BLaER1 treated with 17β-estradiol and CSF1 and Interleukin-3, amounts not matched to agents 10 nM and 100 nM (cell line): ENCODE measurements around the gene RWDD4.
A peak's percentile ranks its signal among the peaks of the same experiment; 100 is the strongest.

ENCODE experiments used
- H3K27ac ChIP-seq, 11 experiments: shearing (Covaris generic); formaldehyde crosslinking; 2 replicates each; pipeline ENCODE4 v1.8.1; 2022
- H3K27me3 ChIP-seq, 11 experiments: shearing (Covaris generic); formaldehyde crosslinking; 2 replicates each; pipeline ENCODE4 v1.8.1; 2022
- H3K36me3 ChIP-seq, 11 experiments: shearing (Covaris generic); formaldehyde crosslinking; 2 replicates each; pipeline ENCODE4 v1.8.1; 2022
- H3K4me1 ChIP-seq, 10 experiments: shearing (Covaris generic); formaldehyde crosslinking; 2 replicates each; pipeline ENCODE4 v1.8.1; 2022
- H3K4me2 ChIP-seq, 11 experiments: shearing (Covaris generic); formaldehyde crosslinking; 2 replicates each; pipeline ENCODE4 v1.8.1; 2022
- H3K4me3 ChIP-seq, 10 experiments: shearing (Covaris generic); formaldehyde crosslinking; 2 replicates each; pipeline ENCODE4 v1.8.1; 2022
- H3K9ac ChIP-seq, 11 experiments: shearing (Covaris generic); formaldehyde crosslinking; 2 replicates each; pipeline ENCODE4 v1.8.1; 2022
- H3K9me3 ChIP-seq, 11 experiments: shearing (Covaris generic); formaldehyde crosslinking; replicated peaks in 1 of 11; 2 replicates each; pipeline ENCODE4 v1.8.1; 2022
- H4K20me1 ChIP-seq, 11 experiments: shearing (Covaris generic); formaldehyde crosslinking; 2 replicates each; pipeline ENCODE4 v1.8.1; 2022
- Cebpa-rat ChIP-seq, 11 experiments: shearing (Covaris generic); IDR thresholded peaks; 2 replicates each; pipeline ENCODE4 v1.8.1; 2022

Gene RWDD4

GRCh38 chr4:183659029-183659871 is at the start of gene RWDD4, which contains the start of gene TRAPPC11:
RWDD4 (minus strand) TSS chr4:183659185; CDS start chr4:183658952, 233 bp downstream.
TRAPPC11 (plus strand) TSS chr4:183659293; CDS start chr4:183663868, 4,575 bp downstream.
- Histone ChIP-seq H3K4me2 (peak within 1 kb of the TSS; percentile 81 to 99 (median 91)), H3K27ac (peak within 1 kb of the TSS; percentile 77 to 97 (median 92)), H3K27me3 (no peaks in the 10 kb centered on the region), H3K4me3 (peak within 1 kb of the TSS; percentile 73 to 92 (median 86)), H3K36me3 (peaks cover 13 to 44% (median 29%) of the 10 kb centered on the region in 11 experiments), H3K9me3 (no peaks in the 10 kb centered on the region), H3K9ac (peak within 1 kb of the TSS; percentile 89 to 96 (median 93)), H4K20me1 (peaks cover 0 to 21% (median 6%) of the 10 kb centered on the region in 11 experiments; a peak in 8 of 22 replicates), H3K4me1 (peaks cover 24 to 33% (median 26%) of the 10 kb centered on the region in 10 experiments)
- TF ChIP-seq Cebpa-rat (IDR thresholded peaks at IDR 0.05), result peak in 8 of 11 experiments; percentile 18 to 72 (median 43); a peak in 8 of 22 replicates

GRCh38 chr4:183702492-183702891 is 43.5 kb upstream of the RWDD4 start:
- TF ChIP-seq Cebpa-rat (IDR thresholded peaks at IDR 0.05), result no peak
- no peak overlapping the region for H3K9ac ChIP-seq
- H3K36me3 ChIP-seq, result peaks cover 93 to 99% (median 96%) of the 10 kb centered on the region in 11 experiments
- H3K27ac ChIP-seq, result no peak overlapping the region
- no peaks in the 10 kb centered on the region for H3K4me1 ChIP-seq
- no peak overlapping the region for H3K4me2 ChIP-seq
- no peak overlapping the region for H3K4me3 ChIP-seq
- H4K20me1 ChIP-seq, result peaks cover 0 to 8% (median 0%) of the 10 kb centered on the region in 11 experiments; a peak in 3 of 22 replicates
- no peaks in the 10 kb centered on the region for H3K27me3 ChIP-seq
- H3K9me3 ChIP-seq, result peaks cover 0 to 10% (median 0%) of the 10 kb centered on the region in 11 experiments; a peak in 4 of 22 replicates

GRCh38 chr4:183700407-183700806 is 41.4 kb upstream of the RWDD4 start:
- Histone ChIP-seq H4K20me1 (peaks cover 0 to 8% (median 0%) of the 10 kb centered on the region in 11 experiments; a peak in 4 of 22 replicates), H3K27me3 (no peaks in the 10 kb centered on the region), H3K27ac (no peak overlapping the region), H3K4me3 (no peak overlapping the region), H3K4me1 (no peaks in the 10 kb centered on the region), H3K9me3 (peaks cover 0 to 10% (median 0%) of the 10 kb centered on the region in 11 experiments; a peak in 4 of 22 replicates), H3K9ac (no peak overlapping the region), H3K4me2 (no peak overlapping the region), H3K36me3 (peaks cover 94 to 99% (median 96%) of the 10 kb centered on the region in 11 experiments)
- TF ChIP-seq Cebpa-rat (IDR thresholded peaks at IDR 0.05), result no peak

DNA sequence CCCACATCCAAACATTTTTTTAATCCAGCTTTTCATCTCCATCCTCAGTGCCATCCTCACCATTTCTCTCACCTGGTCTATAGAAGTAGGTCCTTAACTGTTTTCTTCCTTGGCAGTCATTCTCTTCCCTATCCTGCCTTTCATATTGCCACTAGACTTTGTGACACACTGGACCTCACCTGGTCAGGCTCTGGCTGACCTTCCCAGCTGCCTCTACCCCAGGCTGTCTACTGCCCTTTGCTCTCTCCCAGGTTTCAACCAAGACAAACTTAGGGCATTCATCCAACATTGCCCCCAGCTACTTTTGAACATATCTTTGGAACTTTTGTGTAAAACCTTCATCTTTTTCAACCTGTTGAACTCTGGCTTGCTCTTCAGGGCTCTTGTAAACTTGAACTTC is 39.9 kb upstream of the RWDD4 start:
- H3K4me2 ChIP-seq, result no peak overlapping the region
- no peak for TF ChIP-seq Cebpa-rat (IDR thresholded peaks at IDR 0.05)

DNA sequence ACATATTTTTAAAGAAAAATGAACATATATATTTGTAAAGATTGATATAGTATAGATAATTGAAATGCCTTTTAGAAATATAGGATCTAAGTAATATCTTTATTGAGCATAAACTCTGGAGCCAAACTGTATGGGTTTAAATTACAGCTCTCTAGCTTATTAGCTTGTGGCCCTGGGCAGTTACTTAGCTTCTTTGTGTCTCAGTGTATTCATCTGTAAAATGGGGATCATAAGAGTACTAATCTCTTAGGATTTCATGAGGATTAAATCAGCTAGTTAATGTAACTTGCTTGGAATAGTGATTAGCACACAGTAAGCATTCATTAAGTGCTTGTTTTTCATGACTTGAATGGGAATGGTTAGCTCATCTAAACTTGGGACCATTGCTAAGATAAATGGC is 32.9 kb upstream of the RWDD4 start:
- Histone ChIP-seq H3K4me2 (no peak overlapping the region), H3K27ac (no peak overlapping the region), H4K20me1 (peaks cover 0 to 13% (median 0%) of the 10 kb centered on the region in 11 experiments; a peak in 2 of 22 replicates), H3K36me3 (peaks cover 93 to 99% (median 95%) of the 10 kb centered on the region in 11 experiments), H3K9me3 (no peaks in the 10 kb centered on the region), H3K4me3 (no peak overlapping the region), H3K4me1 (no peaks in the 10 kb centered on the region), H3K9ac (no peak overlapping the region), H3K27me3 (no peaks in the 10 kb centered on the region)
- TF ChIP-seq Cebpa-rat (IDR thresholded peaks at IDR 0.05), result no peak

More for the DNA sequence above, 39.9 kb upstream of the RWDD4 start:
- Histone ChIP-seq H3K4me1 (no peaks in the 10 kb centered on the region), H3K9me3 (peaks cover 0 to 10% (median 0%) of the 10 kb centered on the region in 11 experiments; a peak in 4 of 22 replicates), H3K36me3 (peaks cover 95 to 100% (median 99%) of the 10 kb centered on the region in 11 experiments), H3K4me3 (no peak overlapping the region), H4K20me1 (peaks cover 0 to 8% (median 0%) of the 10 kb centered on the region in 11 experiments; a peak in 4 of 22 replicates), H3K27me3 (no peaks in the 10 kb centered on the region), H3K27ac (no peak overlapping the region), H3K9ac (no peak overlapping the region)

- H3K36me3 ChIP-seq, result peaks cover 93 to 99% (median 95%) of the 10 kb centered on the region in 11 experiments
- H3K4me3 ChIP-seq, result no peak overlapping the region
- no peak overlapping the region for H3K9ac ChIP-seq
- H3K27ac ChIP-seq, result no peak overlapping the region
- 0 out of 22 replicates have a peak, but pooled peaks cover 0 to 13% (median 0%) of the 10 kb centered on the region in 11 experiments for H4K20me1 ChIP-seq
- no peak overlapping the region for H3K4me2 ChIP-seq
- no peaks in the 10 kb centered on the region for H3K27me3 ChIP-seq
- no peak for TF ChIP-seq Cebpa-rat (IDR thresholded peaks at IDR 0.05)
- no peaks in the 10 kb centered on the region for H3K4me1 ChIP-seq
- no peaks in the 10 kb centered on the region for H3K9me3 ChIP-seq
Observed at GRCh38 chr4:183691006-183691405, 32.0 kb upstream of the RWDD4 start.

DNA sequence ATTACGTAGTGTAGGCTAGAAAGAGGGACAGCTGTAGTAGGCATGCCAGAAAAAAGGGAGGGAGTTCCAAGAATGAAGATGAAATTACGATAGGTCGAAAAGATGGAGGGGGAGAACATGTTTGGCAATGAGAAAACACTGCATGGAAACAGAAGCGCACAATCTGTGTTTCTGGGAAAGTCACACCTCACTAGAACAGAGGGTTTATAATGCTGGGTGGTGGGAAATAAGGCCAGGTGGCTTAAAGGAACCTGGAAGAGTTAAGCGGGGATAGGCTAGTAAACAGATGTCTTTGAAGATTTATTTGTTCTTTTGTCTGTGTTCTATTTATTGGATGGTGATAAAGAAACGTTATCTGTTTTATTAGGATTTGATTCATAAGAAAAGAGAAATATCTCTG is 29.2 kb upstream of the RWDD4 start:
- no peak for TF ChIP-seq Cebpa-rat (IDR thresholded peaks at IDR 0.05)
- H3K4me3 ChIP-seq, result no peak overlapping the region
- H3K4me1 ChIP-seq, result no peaks in the 10 kb centered on the region
- H3K36me3 ChIP-seq, result peaks cover 93 to 99% (median 95%) of the 10 kb centered on the region in 11 experiments
- no peaks in the 10 kb centered on the region for H3K27me3 ChIP-seq
- H3K4me2 ChIP-seq, result no peak overlapping the region
- no peaks in the 10 kb centered on the region for H3K9me3 ChIP-seq
- H3K9ac ChIP-seq, result no peak overlapping the region
- no peak overlapping the region for H3K27ac ChIP-seq
- H4K20me1 ChIP-seq, result 0 out of 22 replicates have a peak, but pooled peaks cover 0 to 17% (median 0%) of the 10 kb centered on the region in 11 experiments

DNA sequence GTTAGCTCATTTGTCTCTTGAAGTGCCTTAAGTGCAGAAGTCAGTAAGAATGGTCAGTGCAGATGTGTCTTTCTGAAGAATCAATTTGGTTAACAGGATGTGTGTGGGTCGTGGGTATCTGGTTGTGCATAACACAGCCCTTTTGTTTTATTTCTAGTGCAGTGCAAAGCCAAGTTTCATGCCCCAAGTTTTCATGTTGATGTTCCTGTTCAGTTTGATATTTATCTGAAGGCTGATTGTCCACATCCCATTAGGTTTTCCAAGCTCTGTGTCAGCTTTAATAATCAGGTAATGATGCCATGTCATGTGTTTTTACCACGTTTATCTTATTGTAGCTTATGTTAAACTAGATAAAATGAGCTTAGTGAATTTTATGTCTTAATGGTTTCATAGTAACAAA is 27.5 kb upstream of the RWDD4 start:
- Histone ChIP-seq H3K4me1 (no peaks in the 10 kb centered on the region), H3K27ac (no peak overlapping the region), H3K9me3 (no peaks in the 10 kb centered on the region), H3K4me2 (no peak overlapping the region), H3K36me3 (peaks cover 87 to 99% (median 92%) of the 10 kb centered on the region in 11 experiments), H3K27me3 (no peaks in the 10 kb centered on the region), H3K9ac (no peak overlapping the region), H3K4me3 (no peak overlapping the region), H4K20me1 (0 out of 22 replicates have a peak, but pooled peaks cover 0 to 18% (median 0%) of the 10 kb centered on the region in 11 experiments)
- TF ChIP-seq Cebpa-rat (IDR thresholded peaks at IDR 0.05), result no peak

- H4K20me1 ChIP-seq, result peaks cover 0 to 5% (median 0%) of the 10 kb centered on the region in 11 experiments; a peak in 1 of 22 replicates
- H3K4me2 ChIP-seq, result no peak overlapping the region
- no peaks in the 10 kb centered on the region for H3K9me3 ChIP-seq
- no peak overlapping the region for H3K9ac ChIP-seq
- H3K27ac ChIP-seq, result no peak overlapping the region
- H3K4me3 ChIP-seq, result no peak overlapping the region
- H3K4me1 ChIP-seq, result 0 out of 20 replicates have a peak, but pooled peaks cover 0 to 3% (median 0%) of the 10 kb centered on the region in 10 experiments
- TF ChIP-seq Cebpa-rat (IDR thresholded peaks at IDR 0.05), result no peak
- no peaks in the 10 kb centered on the region for H3K27me3 ChIP-seq
- peaks cover 81 to 99% (median 89%) of the 10 kb centered on the region in 11 experiments for H3K36me3 ChIP-seq
Observed at GRCh38 chr4:183681119-183681518, 22.1 kb upstream of the RWDD4 start.
